ENCODE data around the gene SLC22A5. TPM values are rescaled to one million over a fixed set of nuclear protein-coding genes. Genes with fewer than 3 reads are reported as not detected.

Gene SLC22A5
- 1.5 TPM for polyA plus RNA-seq (2013, experiment 1 of 2)
- 1.2 TPM for polyA plus RNA-seq (2013, experiment 2 of 2)

GRCh38 chr5:132369474-132370180, at the start of gene SLC22A5:
SLC22A5 (plus strand) TSS chr5:132369710; CDS start chr5:132369973, 263 bp downstream.
- no peaks in the 10 kb centered on the region for H3K4me1 ChIP-seq (ENCODE audit: control insufficient read depth, insufficient read depth, low read length, poor library complexity, severe bottlenecking)
- H3K4me3 ChIP-seq (ENCODE audit: extremely low read depth, insufficient read depth, low read length, poor library complexity, severe bottlenecking), result peak within 1 kb of the TSS; percentile 51
- 0 to 2% methylated on average over 55 to 72 of the region's 83 CpGs for WGBS, 2 experiments (ENCODE audit: insufficient coverage in 2 of 2)
- H3K36me3 ChIP-seq (ENCODE audit: control insufficient read depth, insufficient read depth, low read length), result no peaks in the 10 kb centered on the region
- H3K27ac ChIP-seq (ENCODE audit: low read depth, low read length, severe bottlenecking), result no peak within 1 kb of the TSS
- H3K9me3 ChIP-seq (ENCODE audit: control insufficient read depth, low read length), result no peaks in the 10 kb centered on the region

GRCh38 chr5:132319975-132320374, 49.5 kb upstream of the SLC22A5 start:
- Histone ChIP-seq H3K4me1 (ENCODE audit: control insufficient read depth, insufficient read depth, low read length, poor library complexity, severe bottlenecking) (peaks cover 11% of the 10 kb centered on the region), H3K27ac (ENCODE audit: low read depth, low read length, severe bottlenecking) (no peak overlapping the region), H3K9me3 (ENCODE audit: control insufficient read depth, low read length) (no peaks in the 10 kb centered on the region), H3K36me3 (ENCODE audit: control insufficient read depth, insufficient read depth, low read length) (no peaks in the 10 kb centered on the region), H3K4me3 (ENCODE audit: extremely low read depth, insufficient read depth, low read length, poor library complexity, severe bottlenecking) (no peak overlapping the region)
- 100% methylated on average over 1 of the region's 1 CpG for whole genome bisulfite sequencing, 2 experiments (ENCODE audit: insufficient coverage in 2 of 2)

- Histone ChIP-seq H3K4me3 (ENCODE audit: extremely low read depth, insufficient read depth, low read length, poor library complexity, severe bottlenecking) (no peak overlapping the region), H3K9me3 (ENCODE audit: control insufficient read depth, low read length) (no peaks in the 10 kb centered on the region), H3K4me1 (ENCODE audit: control insufficient read depth, insufficient read depth, low read length, poor library complexity, severe bottlenecking) (peaks cover 11% of the 10 kb centered on the region), H3K27ac (ENCODE audit: low read depth, low read length, severe bottlenecking) (no peak overlapping the region), H3K36me3 (ENCODE audit: control insufficient read depth, insufficient read depth, low read length) (no peaks in the 10 kb centered on the region)
- WGBS, 2 experiments (ENCODE audit: insufficient coverage in 2 of 2), result 82 to 93% methylated on average over 3 of the region's 3 CpGs
Measured at GRCh38 chr5:132321109-132321721, 48.3 kb upstream of the SLC22A5 start.

- Histone ChIP-seq H3K9me3 (ENCODE audit: control insufficient read depth, low read length) (no peaks in the 10 kb centered on the region), H3K27ac (ENCODE audit: low read depth, low read length, severe bottlenecking) (no peak overlapping the region), H3K4me3 (ENCODE audit: extremely low read depth, insufficient read depth, low read length, poor library complexity, severe bottlenecking) (no peak overlapping the region), H3K4me1 (ENCODE audit: control insufficient read depth, insufficient read depth, low read length, poor library complexity, severe bottlenecking) (peaks cover 11% of the 10 kb centered on the region), H3K36me3 (ENCODE audit: control insufficient read depth, insufficient read depth, low read length) (no peaks in the 10 kb centered on the region)
- 54 to 55% methylated on average over 7 of the region's 11 CpGs for WGBS, 2 experiments (ENCODE audit: insufficient coverage in 2 of 2)
Measured at GRCh38 chr5:132322266-132322665, 47.2 kb upstream of the SLC22A5 start.

GRCh38 chr5:132323202-132323601, 46.3 kb upstream of the SLC22A5 start:
- Histone ChIP-seq H3K4me3 (ENCODE audit: extremely low read depth, insufficient read depth, low read length, poor library complexity, severe bottlenecking) (no peak overlapping the region), H3K9me3 (ENCODE audit: control insufficient read depth, low read length) (no peaks in the 10 kb centered on the region), H3K4me1 (ENCODE audit: control insufficient read depth, insufficient read depth, low read length, poor library complexity, severe bottlenecking) (peaks cover 11% of the 10 kb centered on the region), H3K27ac (ENCODE audit: low read depth, low read length, severe bottlenecking) (no peak overlapping the region), H3K36me3 (ENCODE audit: control insufficient read depth, insufficient read depth, low read length) (no peaks in the 10 kb centered on the region)
- 95 to 100% methylated on average over 3 of the region's 5 CpGs for WGBS, 2 experiments (ENCODE audit: insufficient coverage in 2 of 2)

GRCh38 chr5:132325691-132326090, 43.8 kb upstream of the SLC22A5 start:
- no peaks in the 10 kb centered on the region for H3K9me3 ChIP-seq (ENCODE audit: control insufficient read depth, low read length)
- H3K4me3 ChIP-seq (ENCODE audit: extremely low read depth, insufficient read depth, low read length, poor library complexity, severe bottlenecking), result no peak overlapping the region
- H3K4me1 ChIP-seq (ENCODE audit: control insufficient read depth, insufficient read depth, low read length, poor library complexity, severe bottlenecking), result peaks cover 11% of the 10 kb centered on the region
- no peaks in the 10 kb centered on the region for H3K36me3 ChIP-seq (ENCODE audit: control insufficient read depth, insufficient read depth, low read length)
- 79 to 82% methylated on average over 3 to 4 of the region's 4 CpGs for WGBS, 2 experiments (ENCODE audit: insufficient coverage in 2 of 2)
- H3K27ac ChIP-seq (ENCODE audit: low read depth, low read length, severe bottlenecking), result no peak overlapping the region

GRCh38 chr5:132327252-132327955, 42.1 kb upstream of the SLC22A5 start:
- Histone ChIP-seq H3K9me3 (ENCODE audit: control insufficient read depth, low read length) (no peaks in the 10 kb centered on the region), H3K4me1 (ENCODE audit: control insufficient read depth, insufficient read depth, low read length, poor library complexity, severe bottlenecking) (peaks cover 6% of the 10 kb centered on the region), H3K4me3 (ENCODE audit: extremely low read depth, insufficient read depth, low read length, poor library complexity, severe bottlenecking) (no peak overlapping the region), H3K27ac (ENCODE audit: low read depth, low read length, severe bottlenecking) (no peak overlapping the region), H3K36me3 (ENCODE audit: control insufficient read depth, insufficient read depth, low read length) (no peaks in the 10 kb centered on the region)
- no CpG with 5 or more reads among the region's 2 CpGs for WGBS, 2 experiments (ENCODE audit: insufficient coverage in 2 of 2)

- Histone ChIP-seq H3K4me3 (ENCODE audit: extremely low read depth, insufficient read depth, low read length, poor library complexity, severe bottlenecking) (no peak overlapping the region), H3K4me1 (ENCODE audit: control insufficient read depth, insufficient read depth, low read length, poor library complexity, severe bottlenecking) (no peaks in the 10 kb centered on the region), H3K9me3 (ENCODE audit: control insufficient read depth, low read length) (no peaks in the 10 kb centered on the region), H3K36me3 (ENCODE audit: control insufficient read depth, insufficient read depth, low read length) (no peaks in the 10 kb centered on the region), H3K27ac (ENCODE audit: low read depth, low read length, severe bottlenecking) (no peak overlapping the region)
- WGBS, 2 experiments (ENCODE audit: insufficient coverage in 2 of 2), result 82 to 100% methylated on average over 1 to 3 of the region's 3 CpGs
Measured at GRCh38 chr5:132334812-132335211, 34.7 kb upstream of the SLC22A5 start.

- Histone ChIP-seq H3K27ac (ENCODE audit: low read depth, low read length, severe bottlenecking) (no peak overlapping the region), H3K4me3 (ENCODE audit: extremely low read depth, insufficient read depth, low read length, poor library complexity, severe bottlenecking) (no peak overlapping the region)
Measured at GRCh38 chr5:132335402-132335801, 34.1 kb upstream of the SLC22A5 start.

GRCh38 chr5:132339502-132339901, 30.0 kb upstream of the SLC22A5 start:
- Histone ChIP-seq H3K4me1 (ENCODE audit: control insufficient read depth, insufficient read depth, low read length, poor library complexity, severe bottlenecking) (no peaks in the 10 kb centered on the region), H3K36me3 (ENCODE audit: control insufficient read depth, insufficient read depth, low read length) (no peaks in the 10 kb centered on the region), H3K4me3 (ENCODE audit: extremely low read depth, insufficient read depth, low read length, poor library complexity, severe bottlenecking) (no peak overlapping the region), H3K27ac (ENCODE audit: low read depth, low read length, severe bottlenecking) (no peak overlapping the region), H3K9me3 (ENCODE audit: control insufficient read depth, low read length) (no peaks in the 10 kb centered on the region)

More at GRCh38 chr5:132335402-132335801, 34.1 kb upstream of the SLC22A5 start:
- Histone ChIP-seq H3K9me3 (ENCODE audit: control insufficient read depth, low read length) (no peaks in the 10 kb centered on the region), H3K36me3 (ENCODE audit: control insufficient read depth, insufficient read depth, low read length) (no peaks in the 10 kb centered on the region), H3K4me1 (ENCODE audit: control insufficient read depth, insufficient read depth, low read length, poor library complexity, severe bottlenecking) (no peaks in the 10 kb centered on the region)

Data from mesodermal cell (in vitro differentiated cells).